HUES64 (cell line): ENCODE data around the gene DLGAP1.

Experiments
- H3K27ac ChIP-seq: 2 replicates; pipeline ENCODE4 v1.7.0; 2013; ENCODE audit warnings: low read depth, low read length, inconsistent platforms
- H3K27me3 ChIP-seq: 2 replicates; pipeline ENCODE4 v1.6.1; 2013; ENCODE audit warnings: mild to moderate bottlenecking, low read length; ENCODE audit not compliant: insufficient read depth
- H3K36me3 ChIP-seq: 2 replicates; pipeline ENCODE4 v1.6.1; 2013; ENCODE audit warnings: mild to moderate bottlenecking, low read length; ENCODE audit not compliant: insufficient read depth
- H3K4me1 ChIP-seq: 2 replicates; pipeline ENCODE4 v1.6.1; 2013; ENCODE audit warnings: mild to moderate bottlenecking, low read length, moderate library complexity; ENCODE audit not compliant: insufficient read depth
- H3K4me3 ChIP-seq: 2 replicates; pipeline ENCODE4 v1.5.1; 2013; ENCODE audit warnings: mild to moderate bottlenecking, low read length, moderate library complexity
- H3K9ac ChIP-seq: 2 replicates; pipeline ENCODE4 v1.6.1; 2013; ENCODE audit warnings: mild to moderate bottlenecking, low read depth, low read length
- H3K9me3 ChIP-seq: 2 replicates; pipeline ENCODE4 v1.6.1; 2013; ENCODE audit warnings: low read depth, low read length; ENCODE audit not compliant: insufficient read depth
- whole genome bisulfite sequencing: fragments of 150-250, 120-280 bp; methylation state at CpG from one replicate; pipeline ENCODE4 v1.1.7; 2013; ENCODE audit warnings: missing lambda C conversion rate; 5-methylcytosine and 5-hydroxymethylcytosine counted together

Gene DLGAP1

DNA sequence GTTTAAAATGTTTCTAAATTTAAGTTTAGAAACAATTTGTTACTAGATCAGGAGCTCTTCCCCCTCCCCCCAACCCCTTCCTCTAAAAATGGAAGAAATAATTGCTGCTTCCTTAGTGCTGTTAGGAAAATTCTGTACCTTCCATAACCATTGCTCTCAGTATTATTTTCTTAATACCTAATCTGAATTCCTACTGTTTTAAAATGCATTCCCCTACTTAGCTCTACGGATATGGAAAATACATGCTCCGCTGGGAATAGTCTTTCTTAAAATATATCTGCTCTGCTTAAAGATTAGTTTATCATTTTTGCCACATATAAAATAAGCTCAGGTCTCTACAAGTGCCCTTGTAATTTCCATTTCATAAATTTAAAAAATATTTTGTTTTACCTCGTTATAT is 789.9 kb downstream of the DLGAP1 start:
- H3K27me3 ChIP-seq = no peaks in the 10 kb centered on the region
- WGBS = 92% methylated on average over 2 of the region's 3 CpGs
- peaks cover 21% of the 10 kb centered on the region for H3K4me1 ChIP-seq
- peak overlapping the region; percentile 55; the same call in 1 of the 2 replicates for H3K9ac ChIP-seq
- no peaks in the 10 kb centered on the region for H3K36me3 ChIP-seq
- no peaks in the 10 kb centered on the region; the same call in 1 of the 2 replicates for H3K9me3 ChIP-seq
- peak overlapping the region; percentile 88 for H3K27ac ChIP-seq
- H3K4me3 ChIP-seq = peak overlapping the region; percentile 37

DNA sequence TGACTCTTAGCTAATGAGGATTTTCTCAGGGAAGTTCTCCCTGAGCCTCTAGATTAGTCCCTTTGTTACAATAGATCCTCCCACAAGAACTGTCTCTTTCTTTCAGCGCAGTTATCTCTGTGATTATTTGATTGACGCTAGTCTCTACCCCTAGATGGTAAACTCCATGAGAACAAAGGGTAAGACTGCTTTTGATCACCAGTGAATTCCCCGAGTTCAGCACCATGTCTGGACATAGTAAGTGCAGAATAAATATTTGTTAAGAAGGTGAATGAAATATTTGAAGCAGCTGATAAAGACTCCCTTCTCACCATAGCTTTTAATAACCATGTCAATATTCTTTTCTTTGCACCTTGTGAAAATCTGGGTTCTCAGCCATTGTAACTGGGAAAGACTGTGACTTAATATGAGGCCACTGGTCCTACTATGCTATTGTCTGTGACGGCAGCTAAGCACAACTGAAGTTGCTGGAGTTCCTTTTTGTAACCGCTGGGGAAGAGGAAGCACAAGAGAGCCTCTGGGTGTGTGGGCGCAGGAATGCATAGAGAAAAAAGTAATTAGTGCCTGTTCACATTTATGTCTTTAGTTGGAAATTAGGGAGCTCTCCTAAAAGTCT is 790.4 kb downstream of the DLGAP1 start:
- H3K27ac ChIP-seq = peak overlapping the region; percentile 88
- 57% methylated on average over 6 of the region's 6 CpGs for WGBS

DNA sequence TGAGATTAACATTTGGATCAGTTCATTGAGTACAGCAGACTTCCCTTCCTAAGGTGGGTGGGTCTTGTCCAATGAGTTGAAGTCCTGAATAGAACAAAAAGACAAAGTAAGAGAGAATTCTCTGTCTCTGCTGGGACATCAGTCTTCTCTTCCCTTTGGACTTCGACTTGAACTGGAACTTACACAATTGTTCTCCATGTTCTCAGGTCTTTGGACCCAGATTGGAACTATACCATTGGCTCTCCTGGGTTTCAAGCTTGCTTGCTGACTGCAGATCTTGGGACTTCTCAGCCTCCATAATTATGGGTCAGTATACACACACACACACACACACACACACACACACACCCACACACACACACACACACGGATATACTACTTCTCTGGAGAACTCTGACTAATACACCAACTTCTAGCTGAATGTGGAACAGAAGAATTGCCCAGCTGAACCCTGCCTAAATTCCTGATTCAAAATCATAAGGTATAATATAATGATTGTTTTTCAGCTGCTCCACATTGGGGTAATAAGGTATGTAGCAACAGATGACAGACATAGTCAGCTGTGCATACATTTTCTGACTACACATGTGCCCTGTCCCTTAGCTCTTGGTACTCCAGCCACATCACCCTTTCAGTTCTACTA is 791.1 kb downstream of the DLGAP1 start:
- H3K36me3 ChIP-seq = no peaks in the 10 kb centered on the region
- no peaks in the 10 kb centered on the region for H3K27me3 ChIP-seq
- H3K9me3 ChIP-seq = no peaks in the 10 kb centered on the region; the same call in 1 of the 2 replicates
- WGBS = 96% methylated on average over 2 of the region's 2 CpGs
- H3K4me3 ChIP-seq = no peak overlapping the region
- H3K4me1 ChIP-seq = peaks cover 21% of the 10 kb centered on the region
- H3K27ac ChIP-seq = peak overlapping the region; percentile 88
- H3K9ac ChIP-seq = no peak overlapping the region

More for the DNA sequence above, 790.4 kb downstream of the DLGAP1 start:
- Histone ChIP-seq H3K9me3 (no peaks in the 10 kb centered on the region; the same call in 1 of the 2 replicates), H3K27me3 (no peaks in the 10 kb centered on the region), H3K4me1 (peaks cover 21% of the 10 kb centered on the region), H3K36me3 (no peaks in the 10 kb centered on the region), H3K4me3 (no peak overlapping the region), H3K9ac (peak overlapping the region; percentile 55; the same call in 1 of the 2 replicates)

DNA sequence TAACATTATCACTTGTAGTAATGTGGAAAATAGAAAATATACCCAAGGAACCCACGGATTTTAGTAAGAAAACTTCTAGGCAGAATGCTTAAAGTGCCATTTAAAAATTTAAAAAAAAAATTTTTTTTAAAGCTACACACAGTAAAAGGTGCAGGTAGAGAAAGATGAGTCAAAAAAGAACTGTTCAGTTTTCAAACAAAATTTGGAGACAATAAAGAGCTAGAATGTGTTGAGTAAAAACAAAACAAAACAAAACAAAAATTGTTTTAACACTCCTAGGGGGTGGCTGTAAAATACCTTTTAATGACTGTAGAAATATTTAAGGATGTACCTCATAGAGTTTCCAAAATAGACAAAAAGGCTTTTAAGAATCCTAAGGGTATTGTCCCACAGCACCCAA is 793.1 kb downstream of the DLGAP1 start:
- no peak overlapping the region for H3K27ac ChIP-seq
- H3K4me1 ChIP-seq = peaks cover 21% of the 10 kb centered on the region
- no peaks in the 10 kb centered on the region; the same call in 1 of the 2 replicates for H3K9me3 ChIP-seq
- no CpG with 5 or more reads among the region's 1 CpG for WGBS
- no peak overlapping the region for H3K9ac ChIP-seq
- no peaks in the 10 kb centered on the region for H3K36me3 ChIP-seq
- no peak overlapping the region for H3K4me3 ChIP-seq
- H3K27me3 ChIP-seq = no peaks in the 10 kb centered on the region

DNA sequence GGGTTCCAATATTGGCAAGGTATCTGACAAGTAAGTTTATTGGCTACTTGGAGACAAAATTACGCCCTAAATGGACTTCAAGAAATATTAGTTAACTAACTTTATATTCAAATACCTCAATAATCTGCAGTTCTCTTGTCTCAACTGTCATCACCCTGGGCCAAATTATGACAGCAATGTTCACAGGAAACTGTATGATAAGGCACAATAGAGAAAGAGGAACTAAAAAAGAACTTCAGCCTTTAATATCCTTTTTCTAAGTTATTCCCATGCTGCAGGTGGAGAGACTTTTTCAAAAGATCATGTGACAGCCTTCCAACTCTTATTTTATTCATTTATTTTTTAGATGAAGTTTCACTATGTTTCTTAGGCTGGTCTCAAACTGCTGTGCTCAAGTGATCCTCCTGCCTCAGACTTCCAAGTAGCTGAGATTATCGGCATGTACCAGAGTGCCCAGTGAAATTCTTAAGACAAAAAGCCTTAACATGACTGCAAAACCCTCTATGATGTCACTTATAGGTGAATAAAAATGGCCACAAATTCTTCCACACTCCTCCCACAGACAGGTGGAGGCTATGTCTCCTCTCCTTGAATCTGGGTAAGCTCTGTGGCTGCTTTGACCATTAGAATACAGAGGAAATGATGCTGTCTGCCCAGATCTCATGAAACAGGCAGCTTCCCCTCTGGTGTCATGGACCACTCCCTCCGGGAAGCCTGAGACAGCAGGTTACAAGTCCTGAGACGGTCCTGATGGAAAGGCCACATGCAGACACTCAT is 794.2 kb downstream of the DLGAP1 start:
- H3K9ac ChIP-seq = no peak overlapping the region
- no peak overlapping the region for H3K27ac ChIP-seq
- H3K36me3 ChIP-seq = no peaks in the 10 kb centered on the region
- WGBS = 85% methylated on average over 4 of the region's 4 CpGs
- no peaks in the 10 kb centered on the region; the same call in 1 of the 2 replicates for H3K9me3 ChIP-seq
- H3K4me3 ChIP-seq = no peak overlapping the region
- H3K27me3 ChIP-seq = no peaks in the 10 kb centered on the region
- H3K4me1 ChIP-seq = peaks cover 18% of the 10 kb centered on the region

DNA sequence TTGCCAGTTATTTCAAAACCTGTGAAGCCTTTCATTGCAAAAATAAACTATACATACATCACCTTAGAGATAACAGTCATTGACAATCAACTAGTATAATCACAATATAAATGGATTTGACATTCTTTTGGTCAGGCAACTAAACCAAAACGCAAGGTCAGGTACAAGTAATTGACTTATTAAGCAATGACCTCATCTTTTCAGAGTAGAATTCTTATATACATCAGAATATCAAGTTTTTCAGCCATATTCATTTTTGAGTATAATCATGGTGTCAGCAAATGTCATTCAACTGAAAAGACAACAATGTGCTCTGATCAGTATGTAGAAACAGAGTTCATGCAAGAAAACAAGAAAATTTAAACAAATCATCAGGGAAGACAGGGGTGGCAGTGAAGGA is 796.6 kb downstream of the DLGAP1 start:
- Histone ChIP-seq H3K27ac (no peak overlapping the region), H3K27me3 (no peaks in the 10 kb centered on the region)

DNA sequence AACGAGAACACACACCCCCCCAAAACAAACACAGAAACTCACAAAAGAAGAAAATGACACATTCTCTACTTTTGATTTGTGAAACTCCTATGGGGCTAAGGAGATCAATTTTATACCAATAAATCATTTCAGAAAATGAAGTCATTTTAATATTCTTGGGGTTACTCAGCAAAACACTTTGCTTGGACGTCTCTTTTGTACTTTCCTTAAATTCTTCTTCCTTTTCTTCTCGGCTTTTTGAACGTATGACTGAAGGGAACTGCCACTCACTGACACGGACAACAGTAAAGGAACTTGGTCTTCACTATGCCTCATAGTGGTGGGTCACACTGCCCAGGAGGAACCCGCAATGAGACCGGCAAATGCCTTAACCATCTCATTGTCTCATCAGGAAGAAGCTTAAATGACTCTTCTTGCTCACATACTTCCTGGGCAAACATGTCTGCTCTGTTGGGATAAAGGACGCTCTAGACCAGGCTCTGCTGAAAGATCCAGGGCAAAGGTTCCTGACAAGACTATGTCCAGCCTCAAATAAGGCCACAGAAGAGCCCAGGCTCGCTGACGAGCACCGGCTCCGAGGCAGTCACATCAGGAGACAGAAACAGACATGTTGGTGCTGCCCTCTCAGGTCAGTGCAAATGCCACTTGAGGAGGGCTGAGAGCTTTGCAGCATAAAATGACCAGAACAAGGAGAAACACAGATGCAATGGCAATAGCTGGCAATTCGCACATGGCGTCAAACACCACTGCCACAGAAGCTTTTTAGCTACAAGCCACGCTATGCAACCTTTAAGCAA is 799.7 kb downstream of the DLGAP1 start:
- H3K9me3 ChIP-seq = no peaks in the 10 kb centered on the region
- no peak overlapping the region for H3K27ac ChIP-seq
- WGBS = 90% methylated on average over 15 of the region's 15 CpGs
- no peak overlapping the region for H3K9ac ChIP-seq
- H3K36me3 ChIP-seq = no peaks in the 10 kb centered on the region
- no peak overlapping the region for H3K4me3 ChIP-seq
- H3K27me3 ChIP-seq = no peaks in the 10 kb centered on the region
- H3K4me1 ChIP-seq = peaks cover 21% of the 10 kb centered on the region

More for the DNA sequence above, 796.6 kb downstream of the DLGAP1 start:
- no peak overlapping the region for H3K9ac ChIP-seq
- H3K4me1 ChIP-seq = peaks cover 13% of the 10 kb centered on the region; the same call in 1 of the 2 replicates
- WGBS = 82% methylated on average over 1 of the region's 1 CpG
- H3K9me3 ChIP-seq = no peaks in the 10 kb centered on the region; the same call in 1 of the 2 replicates
- no peak overlapping the region for H3K4me3 ChIP-seq
- H3K36me3 ChIP-seq = no peaks in the 10 kb centered on the region

DNA sequence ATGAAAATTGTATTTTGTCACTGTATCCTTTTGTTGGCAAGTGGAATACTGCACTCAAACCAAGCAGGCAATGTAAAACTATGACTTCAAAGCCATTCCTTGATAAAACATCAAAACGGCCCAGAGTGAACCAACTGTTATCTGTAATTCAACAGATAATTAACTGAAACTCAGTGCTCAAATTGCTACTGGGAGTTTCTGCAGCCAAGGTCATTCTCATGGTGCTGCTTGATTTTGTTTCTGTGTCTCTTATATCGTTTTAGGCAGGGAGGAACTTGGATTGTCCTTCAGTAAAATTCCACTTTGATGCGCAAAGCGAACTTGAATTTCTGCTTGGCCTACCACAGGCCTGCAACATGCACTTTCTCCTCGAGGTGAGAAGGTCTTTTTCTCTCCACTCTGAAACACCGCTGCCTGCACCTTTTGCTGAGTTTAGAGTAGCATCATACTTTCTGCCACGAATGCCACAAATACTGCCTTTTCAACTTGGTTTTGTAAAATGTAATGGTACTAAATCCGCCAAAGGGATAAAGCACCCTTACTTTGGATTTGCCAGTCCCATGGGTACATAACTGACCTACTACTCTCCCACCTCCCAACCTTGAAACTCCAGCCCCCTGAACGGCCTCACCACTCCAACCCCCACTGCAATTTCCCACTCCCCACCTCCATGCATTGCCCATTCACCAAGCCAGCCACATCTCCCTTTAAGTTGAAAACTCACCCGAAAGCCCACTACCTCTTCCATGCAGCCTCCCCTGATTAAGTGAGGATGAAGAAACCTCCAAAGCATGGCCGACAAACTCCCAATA is 800.5 kb downstream of the DLGAP1 start:
- Histone ChIP-seq H3K4me3 (no peak overlapping the region), H3K9ac (no peak overlapping the region), H3K4me1 (peaks cover 25% of the 10 kb centered on the region), H3K36me3 (no peaks in the 10 kb centered on the region), H3K27ac (no peak overlapping the region), H3K9me3 (no peaks in the 10 kb centered on the region), H3K27me3 (no peaks in the 10 kb centered on the region)
- 89% methylated on average over 11 of the region's 11 CpGs for WGBS

DNA sequence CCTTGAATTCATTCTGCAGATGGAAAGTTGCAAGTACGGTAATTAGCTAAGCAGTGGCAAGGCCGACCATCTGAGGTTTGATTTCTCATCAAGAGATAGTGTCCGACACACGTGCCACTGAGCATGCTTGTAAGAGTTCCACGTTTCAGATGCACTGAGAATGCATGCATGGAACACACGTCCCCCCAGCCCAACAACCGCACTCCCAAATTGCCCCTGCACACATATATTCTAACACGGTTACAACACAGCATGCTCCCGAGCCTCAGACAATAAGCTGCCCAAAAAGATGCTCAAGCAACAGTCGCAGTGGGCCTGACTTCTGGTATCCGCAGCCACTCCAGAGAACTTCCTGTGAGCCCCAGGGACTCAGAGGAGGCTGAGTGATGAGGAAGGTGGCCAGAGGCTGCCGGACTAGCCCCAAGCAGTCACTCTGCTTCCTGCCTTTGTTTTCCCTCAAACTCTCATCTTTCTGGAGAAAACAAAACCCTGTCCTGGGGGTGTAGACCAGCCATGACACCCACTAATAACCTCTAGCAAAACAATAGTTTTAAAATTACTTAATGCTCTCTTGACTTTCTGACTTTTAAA is 801.2 kb downstream of the DLGAP1 start:
- Histone ChIP-seq H3K4me1 (peaks cover 32% of the 10 kb centered on the region), H3K27ac (no peak overlapping the region), H3K36me3 (no peaks in the 10 kb centered on the region), H3K27me3 (no peaks in the 10 kb centered on the region), H3K9me3 (no peaks in the 10 kb centered on the region), H3K9ac (no peak overlapping the region), H3K4me3 (no peak overlapping the region)
- 90% methylated on average over 12 of the region's 12 CpGs for WGBS
